ENCODE measurements around the gene PCTP.
A peak's percentile ranks its signal among the peaks of the same experiment; 100 is the strongest.

PCTP gene

GRCh38 chr17:55727920-55728319 lies 22.9 kb upstream of the PCTP start:
- no peak for DNase-seq

GRCh38 chr17:55728361-55728760 lies 22.5 kb upstream of the PCTP start:
- no peak for DNase-seq

GRCh38 chr17:55728833-55729232 lies 22.0 kb upstream of the PCTP start:
- DNase-seq = no peak

GRCh38 chr17:55729484-55729883 lies 21.4 kb upstream of the PCTP start:
- no peak for DNase-seq

- DNase-seq = no peak
Measured at GRCh38 chr17:55730380-55730779, 20.5 kb upstream of the PCTP start.

GRCh38 chr17:55730808-55731207 lies 20.0 kb upstream of the PCTP start:
- no peak for DNase-seq

- DNase-seq = peak in 5 of 14 donors; percentile 10 to 33 (median 26)
Measured at GRCh38 chr17:55731586-55732250, 19.1 kb upstream of the PCTP start.

- DNase-seq = no peak
Measured at GRCh38 chr17:55734128-55734781, 16.6 kb upstream of the PCTP start.

- no peak for DNase-seq
Measured at GRCh38 chr17:55735731-55736405, 15.0 kb upstream of the PCTP start.

GRCh38 chr17:55737976-55738501 lies 12.8 kb upstream of the PCTP start:
- DNase-seq = no peak

GRCh38 chr17:55740511-55741355 lies 10.1 kb upstream of the PCTP start:
- no peak for DNase-seq

GRCh38 chr17:55741356-55741700 lies 9.5 kb upstream of the PCTP start:
- DNase-seq = no peak

- no peak for DNase-seq
Measured at GRCh38 chr17:55742272-55743102, 8.4 kb upstream of the PCTP start.

GRCh38 chr17:55743103-55743679 lies 7.7 kb upstream of the PCTP start:
- DNase-seq = no peak

GRCh38 chr17:55745258-55745657 lies 5.6 kb upstream of the PCTP start:
- DNase-seq = no peak

- DNase-seq = no peak
Measured at GRCh38 chr17:55746466-55746865, 4.4 kb upstream of the PCTP start.

GRCh38 chr17:55747209-55747608 lies 3.6 kb upstream of the PCTP start:
- no peak for DNase-seq

- no peak for DNase-seq
Measured at GRCh38 chr17:55748841-55749240, 2.0 kb upstream of the PCTP start.

- no peak for DNase-seq
Measured at GRCh38 chr17:55749985-55750384, 866 bp upstream of the PCTP start.

GRCh38 chr17:55751720-55752250 lies 934 bp downstream of the PCTP start:
- peak in 1 of 14 donors; percentile 2 for DNase-seq

GRCh38 chr17:55756689-55757088 lies 5.8 kb downstream of the PCTP start:
- no peak for DNase-seq

Data from C1 segment of cervical spinal cord (tissue), 14 donors.